ENCODE results near the gene FOXN3.
"Not testable (repeated sequence)": the region's sequence is repeated elsewhere in the genome, so short reads cannot be mapped to it uniquely, and the experiment has no call there.

The FOXN3 gene

DNA sequence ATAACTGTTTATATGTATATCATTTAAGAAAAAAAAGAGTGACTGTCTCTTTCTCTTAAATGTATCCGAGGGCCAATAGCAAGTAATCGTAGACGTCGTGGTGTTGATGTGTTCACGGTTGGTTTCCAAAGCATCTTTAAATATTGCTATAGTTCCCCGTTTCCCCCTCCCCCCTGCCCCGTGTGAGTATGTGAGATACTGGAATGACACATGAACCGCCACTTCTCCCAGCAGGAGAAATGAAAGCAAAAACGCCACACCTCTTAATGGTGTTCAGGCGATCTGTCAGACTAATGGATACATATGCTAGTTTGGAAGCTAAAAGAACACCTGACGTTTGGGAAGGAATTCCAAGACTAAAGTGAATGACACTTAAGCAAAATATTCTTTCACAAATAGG, 258.3 kb downstream of the FOXN3 start:
- CTCF ChIA-PET, result no interaction called here
- DNase-seq (ENCODE audit: extremely low spot score), result no peak
- TF ChIP-seq, protein P1, sequence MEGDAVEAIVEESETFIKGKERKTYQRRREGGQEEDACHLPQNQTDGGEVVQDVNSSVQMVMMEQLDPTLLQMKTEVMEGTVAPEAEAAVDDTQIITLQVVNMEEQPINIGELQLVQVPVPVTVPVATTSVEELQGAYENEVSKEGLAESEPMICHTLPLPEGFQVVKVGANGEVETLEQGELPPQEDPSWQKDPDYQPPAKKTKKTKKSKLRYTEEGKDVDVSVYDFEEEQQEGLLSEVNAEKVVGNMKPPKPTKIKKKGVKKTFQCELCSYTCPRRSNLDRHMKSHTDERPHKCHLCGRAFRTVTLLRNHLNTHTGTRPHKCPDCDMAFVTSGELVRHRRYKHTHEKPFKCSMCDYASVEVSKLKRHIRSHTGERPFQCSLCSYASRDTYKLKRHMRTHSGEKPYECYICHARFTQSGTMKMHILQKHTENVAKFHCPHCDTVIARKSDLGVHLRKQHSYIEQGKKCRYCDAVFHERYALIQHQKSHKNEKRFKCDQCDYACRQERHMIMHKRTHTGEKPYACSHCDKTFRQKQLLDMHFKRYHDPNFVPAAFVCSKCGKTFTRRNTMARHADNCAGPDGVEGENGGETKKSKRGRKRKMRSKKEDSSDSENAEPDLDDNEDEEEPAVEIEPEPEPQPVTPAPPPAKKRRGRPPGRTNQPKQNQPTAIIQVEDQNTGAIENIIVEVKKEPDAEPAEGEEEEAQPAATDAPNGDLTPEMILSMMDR (IDR thresholded peaks at IDR 0.05; ENCODE audit: control extremely low read depth, extremely low read depth, low read depth, missing control alignments), result no peak
- POLR2A ChIA-PET, result no interaction called here

DNA sequence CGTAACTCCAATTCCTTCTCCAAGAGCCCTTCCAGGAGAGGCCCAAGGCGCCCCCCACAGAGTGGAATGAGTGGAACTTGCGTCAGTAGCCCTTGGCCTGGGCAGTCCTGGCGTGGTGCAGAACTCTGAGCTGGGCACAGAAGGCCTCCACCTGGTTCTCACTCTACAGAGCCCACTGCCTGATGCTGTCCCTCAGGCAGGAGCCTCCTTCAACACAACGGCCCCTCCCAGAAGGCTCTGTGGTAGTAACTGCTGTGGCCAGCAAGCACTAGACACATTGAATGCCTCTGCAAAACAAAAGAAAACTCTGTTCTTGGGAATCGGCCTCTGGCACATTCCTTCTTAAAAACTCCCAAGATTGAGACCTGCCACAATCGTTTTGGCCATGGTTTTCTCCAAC, 258.9 kb downstream of the FOXN3 start:
- POLR2A ChIA-PET; DNase-seq (ENCODE audit: extremely low spot score); CTCF ChIA-PET: not testable (repeated sequence)

DNA sequence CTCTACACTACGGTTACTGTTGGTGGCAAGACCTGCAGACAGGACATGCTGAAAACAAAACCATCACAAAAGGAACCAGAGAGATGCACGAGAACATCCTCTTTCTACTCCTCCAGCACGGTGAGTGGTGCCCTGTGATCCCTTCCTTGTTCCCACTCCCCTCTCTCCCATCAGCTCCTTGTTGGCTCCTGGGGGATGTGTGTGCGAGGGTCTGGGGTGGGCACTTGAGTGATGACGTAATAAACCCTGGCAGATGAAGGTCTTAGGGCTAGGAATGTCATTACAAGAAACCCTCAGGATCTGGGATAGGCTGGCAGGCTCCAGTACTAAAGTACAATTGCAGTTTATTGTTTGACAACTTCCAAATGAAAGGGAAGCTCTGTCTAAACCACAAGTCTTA, 261.5 kb downstream of the FOXN3 start:
- ChIA-PET CTCF (interaction anchor here (0.7 to 2.2 kb wide), 3 partner anchors 9 to 491 kb away, joined by 3 to 8 read pairs (median 3); no protein-coding TSS in a partner anchor), POLR2A (no interaction called here)
- TF ChIP-seq, protein P1 (IDR thresholded peaks at IDR 0.05; ENCODE audit: control extremely low read depth, extremely low read depth, low read depth, missing control alignments), result no peak
- DNase-seq (ENCODE audit: extremely low spot score), result no peak

DNA sequence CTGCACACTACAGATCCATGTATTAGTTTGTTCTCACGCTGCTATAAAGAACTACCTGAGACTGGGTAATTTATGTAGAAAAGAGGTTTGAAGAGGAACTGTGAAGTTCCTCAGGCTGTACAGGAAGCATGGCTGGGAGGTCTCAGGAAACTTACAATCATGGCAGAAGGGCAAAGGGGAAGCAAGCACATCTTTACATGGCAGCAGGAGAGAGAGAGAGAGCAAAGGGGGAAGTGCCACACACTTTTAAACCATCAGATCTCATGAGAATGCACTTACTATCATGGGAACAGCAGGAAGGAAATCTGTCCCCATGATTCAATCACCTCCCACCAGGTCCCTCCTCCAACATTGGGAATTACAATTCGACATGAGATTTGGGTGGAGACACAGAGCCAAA, 265.3 kb downstream of the FOXN3 start:
- POLR2A ChIA-PET; DNase-seq (ENCODE audit: extremely low spot score): not testable (repeated sequence)
- CTCF ChIA-PET, result interaction anchor here (1.0 to 1.5 kb wide), 2 partner anchors 12 to 13 kb away, joined by 3 to 4 read pairs; no protein-coding TSS in a partner anchor

DNA sequence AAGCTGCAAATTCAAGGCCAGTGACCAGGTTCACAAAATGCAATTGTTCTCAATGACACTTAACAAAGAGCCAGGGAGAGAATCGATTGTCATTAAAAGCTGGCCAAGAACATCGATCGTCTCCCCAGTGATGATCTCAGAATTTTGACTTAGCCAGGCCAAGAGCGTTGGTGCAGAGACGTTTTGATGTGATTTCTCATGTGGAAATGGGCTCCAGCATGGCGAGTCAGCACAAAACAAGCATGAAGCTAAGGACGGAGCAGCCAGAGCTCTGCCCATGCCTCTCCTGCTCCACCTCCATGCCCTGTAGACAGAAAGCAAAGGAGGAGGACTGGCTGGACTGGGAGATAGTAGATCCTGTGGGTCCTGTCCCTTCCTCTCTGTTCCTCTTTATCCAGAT, 270.8 kb downstream of the FOXN3 start:
- ChIA-PET POLR2A (no interaction called here), CTCF (interaction anchor here (1.0 kb wide), 1 partner anchor 14 kb away, joined by 3 read pairs; no protein-coding TSS in a partner anchor)
- DNase-seq (ENCODE audit: extremely low spot score), result no peak
- TF ChIP-seq, protein P1 (IDR thresholded peaks at IDR 0.05; ENCODE audit: control extremely low read depth, extremely low read depth, low read depth, missing control alignments), result no peak

DNA sequence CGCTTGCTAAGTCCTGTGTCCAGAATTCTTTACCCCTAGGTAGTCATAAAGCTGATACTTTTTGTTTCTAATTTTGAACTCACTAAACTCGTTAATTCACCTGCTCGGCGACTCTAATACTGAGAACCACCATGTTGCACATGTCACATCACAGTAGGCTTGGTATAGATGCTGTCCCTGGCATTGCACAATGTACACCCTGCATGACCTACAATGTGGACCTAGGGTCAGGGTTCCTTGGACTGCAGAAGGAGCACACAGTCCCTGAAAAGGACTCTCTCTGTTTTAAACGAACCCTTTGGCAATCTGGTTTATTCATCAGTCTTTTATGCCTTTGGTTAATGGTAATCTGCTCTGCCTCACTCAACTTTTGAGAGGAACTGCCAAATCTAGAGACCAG, 272.4 kb downstream of the FOXN3 start:
- TF ChIP-seq, protein P1 (IDR thresholded peaks at IDR 0.05; ENCODE audit: control extremely low read depth, extremely low read depth, low read depth, missing control alignments), result no peak
- ChIA-PET CTCF (no interaction called here), POLR2A (no interaction called here)
- DNase-seq (ENCODE audit: extremely low spot score), result no peak

DNA sequence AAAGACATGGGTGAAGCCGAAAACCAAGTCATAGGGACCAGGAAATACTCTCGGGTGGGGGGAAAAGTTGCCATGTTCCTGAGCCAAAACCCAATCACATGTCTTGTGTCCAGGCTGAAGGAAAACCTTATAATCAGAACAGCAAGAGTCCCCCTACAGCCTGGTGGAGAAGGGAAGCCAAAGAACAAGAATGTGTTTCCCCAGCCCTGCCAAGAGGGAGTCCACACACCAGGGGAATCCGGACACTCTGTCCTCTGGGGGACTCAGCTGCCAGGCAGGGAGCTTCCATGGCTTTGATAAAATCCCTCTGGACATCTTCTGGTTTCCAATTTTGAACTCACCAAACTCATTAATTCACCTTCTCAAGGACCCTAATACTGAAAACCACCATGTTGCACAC, 273.0 kb downstream of the FOXN3 start:
- POLR2A ChIA-PET, result no interaction called here
- CTCF ChIA-PET, result no interaction called here
- TF ChIP-seq, protein P1 (IDR thresholded peaks at IDR 0.05; ENCODE audit: control extremely low read depth, extremely low read depth, low read depth, missing control alignments), result no peak
- DNase-seq (ENCODE audit: extremely low spot score), result no peak

DNA sequence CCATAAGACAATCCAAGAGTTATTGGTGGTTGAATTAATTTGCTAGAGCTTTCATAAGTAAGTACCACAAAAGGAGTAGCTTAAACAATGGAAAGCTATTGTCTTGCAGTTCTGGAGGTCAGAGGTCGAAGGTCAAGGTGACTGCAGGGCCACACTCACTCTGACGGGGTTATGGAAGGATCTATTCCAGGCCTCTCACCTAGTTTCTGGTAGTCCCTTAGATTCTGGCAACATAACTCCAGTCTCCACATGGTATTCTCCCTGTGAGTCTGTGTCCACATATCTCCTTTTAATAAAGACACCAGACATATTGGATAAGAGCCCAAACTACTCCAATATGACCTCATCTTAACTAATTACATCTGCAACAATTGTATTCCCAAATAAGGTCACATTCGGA, 273.4 kb downstream of the FOXN3 start:
- no peak for DNase-seq (ENCODE audit: extremely low spot score)
- ChIA-PET POLR2A (no interaction called here), CTCF (no interaction called here)
- TF ChIP-seq, protein P1 (IDR thresholded peaks at IDR 0.05; ENCODE audit: control extremely low read depth, extremely low read depth, low read depth, missing control alignments), result no peak
